Endothelial cell of umbilical vein (primary cell): Measurements from ENCODE around the gene FAM117B.

Experiments
- CTCF ChIP-seq, 2 donors: IDR thresholded peaks; 1 replicate in 1 of 2; 2 replicates in 1 of 2; pipeline ENCODE4 v1.5.1; 2011; ENCODE audit warnings: low read length in 2 of 2, mild to moderate bottlenecking in 2 of 2, moderate library complexity in 2 of 2, control low read depth in 1 of 2, inconsistent platforms in 1 of 2, low read depth in 1 of 2; ENCODE audit not compliant: insufficient read depth in 1 of 2; ENCODE audit errors: extremely low read depth in 1 of 2
- POLR2A ChIP-seq: IDR thresholded peaks from 2 replicates; pipeline ENCODE4 v1.6.1; 2012; ENCODE audit warnings: low read depth, mild to moderate bottlenecking, control low read depth, low read length

- TF ChIP-seq CTCF (IDR thresholded peaks at IDR 0.05; ENCODE audit: extremely low read depth in 1 of 2, insufficient read depth in 1 of 2, low read depth in 1 of 2, low read length in 2 of 2) (no peak), POLR2A (no peak)
Observed at GRCh38 chr2:202613479-202613878, 21.3 kb upstream of the FAM117B start.
